Left lung (tissue), 10 donors: ENCODE measurements around the gene SOHLH1. TPM values are rescaled to one million over a fixed set of nuclear protein-coding genes. Genes with fewer than 3 reads are reported as not detected.

Source experiments
- ATAC-seq: fragments of 200-7000 bp; cut with Tn5 transposase; one replicate; pipeline ENCODE4 v1.9.1; 2020; ENCODE audit warnings: moderate library complexity
- DNase-seq, 4 donors: peaks; one replicate each; pipeline ENCODE4 v3.0.0-alpha.2; 2013 to 2020
- H3K27ac ChIP-seq, 2 donors: fragments of 200-600 bp; sonication (generic) in 1 of 2; one replicate each; pipeline versions ENCODE4 v1.5.0 to v1.8.0; 2020 to 2021
- H3K27me3 ChIP-seq, 2 donors: fragments of 200-600 bp; sonication (generic) in 1 of 2; one replicate each; pipeline versions ENCODE4 v1.5.0 to v1.8.0; 2020 to 2021
- H3K36me3 ChIP-seq, 2 donors: fragments of 200-600 bp; sonication (generic) in 1 of 2; one replicate each; pipeline versions ENCODE4 v1.5.0 to v1.8.0; 2020 to 2021
- H3K4me1 ChIP-seq, 2 donors: fragments of 200-600 bp; one replicate each; pipeline ENCODE4 v1.8.0; 2021
- H3K4me3 ChIP-seq, 2 donors: fragments of 200-600 bp; sonication (generic) in 1 of 2; one replicate each; pipeline versions ENCODE4 v1.5.0 to v1.8.0; 2020 to 2021; ENCODE audit warnings: mild to moderate bottlenecking in 1 of 2
- H3K9me3 ChIP-seq, 2 donors: fragments of 200-600 bp; sonication (generic) in 1 of 2; one replicate each; pipeline versions ENCODE4 v1.5.0 to v1.8.0; 2020 to 2021
- intact Hi-C, 2 donors: fragments of 100-400 bp; cut with DNase I; formaldehyde crosslinking; loops; one replicate each; pipeline versions ENCODE4 v1.11.2 to v1.14.2; 2022
- polyA plus RNA-seq, 6 donors: library from polyadenylated mRNA; unstranded; fragments of 120-200 nt; gene quantifications; one replicate each; pipeline ENCODE4 v1.2.1, GENCODE V29; 2013; ENCODE audit not compliant: insufficient read length in 6 of 6
- total RNA-seq, 2 donors: library from RNA; stranded (reverse); fragmentation: NEBNext Ultra II Directional; extraction: Animal tissue kit (Norgen Biotek cat#: 25700); gene quantifications; one replicate each; pipeline ENCODE4 v1.2.1, GENCODE V29; 2021
- TF ChIP-seq, protein P1 (sequence below), 2 donors: fragments of 200-600 bp; sonication (generic) in 1 of 2; IDR thresholded peaks; one replicate each; pipeline versions ENCODE4 v1.5.0 to v1.8.0; 2021; ENCODE audit warnings: antibody characterized with exemption in 2 of 2
- donor health status: DM: no; HTN: yes; CAD: no.
- donor health status: DM: no; HTN: no; CAD: no.

The SOHLH1 gene
- total and polyA plus RNA-seq, 8 donors: not detected

DNA sequence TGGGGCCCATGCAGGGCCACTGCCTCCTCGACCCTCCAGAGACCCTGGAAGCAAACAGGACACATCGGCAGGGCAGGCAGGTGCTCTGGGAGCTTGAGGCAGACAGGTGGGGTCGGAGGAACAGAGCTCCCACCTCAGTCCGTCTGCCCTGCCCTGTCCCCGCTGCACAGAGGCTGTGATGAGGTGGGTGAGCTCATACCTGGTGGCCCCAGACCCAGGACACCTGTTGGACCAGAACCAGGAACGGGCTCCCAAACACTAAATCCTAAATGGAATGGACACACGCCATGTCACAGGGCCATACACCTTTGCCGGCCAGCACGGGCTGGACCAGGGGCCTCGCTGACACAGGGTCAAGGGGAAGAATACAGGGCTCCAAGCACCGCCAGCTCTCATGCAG, 5.5 kb downstream of the SOHLH1 start:
- intact Hi-C loops: no loop called here
- Histone ChIP-seq H3K27me3 (peaks cover 0 to 69% of the 10 kb centered on the region in 2 donors), H3K4me3 (no peak overlapping the region), H3K27ac (no peak overlapping the region), H3K36me3 (no peaks in the 10 kb centered on the region), H3K9me3 (no peaks in the 10 kb centered on the region), H3K4me1 (no peaks in the 10 kb centered on the region)
- no peak for DNase-seq
- TF ChIP-seq, protein P1, sequence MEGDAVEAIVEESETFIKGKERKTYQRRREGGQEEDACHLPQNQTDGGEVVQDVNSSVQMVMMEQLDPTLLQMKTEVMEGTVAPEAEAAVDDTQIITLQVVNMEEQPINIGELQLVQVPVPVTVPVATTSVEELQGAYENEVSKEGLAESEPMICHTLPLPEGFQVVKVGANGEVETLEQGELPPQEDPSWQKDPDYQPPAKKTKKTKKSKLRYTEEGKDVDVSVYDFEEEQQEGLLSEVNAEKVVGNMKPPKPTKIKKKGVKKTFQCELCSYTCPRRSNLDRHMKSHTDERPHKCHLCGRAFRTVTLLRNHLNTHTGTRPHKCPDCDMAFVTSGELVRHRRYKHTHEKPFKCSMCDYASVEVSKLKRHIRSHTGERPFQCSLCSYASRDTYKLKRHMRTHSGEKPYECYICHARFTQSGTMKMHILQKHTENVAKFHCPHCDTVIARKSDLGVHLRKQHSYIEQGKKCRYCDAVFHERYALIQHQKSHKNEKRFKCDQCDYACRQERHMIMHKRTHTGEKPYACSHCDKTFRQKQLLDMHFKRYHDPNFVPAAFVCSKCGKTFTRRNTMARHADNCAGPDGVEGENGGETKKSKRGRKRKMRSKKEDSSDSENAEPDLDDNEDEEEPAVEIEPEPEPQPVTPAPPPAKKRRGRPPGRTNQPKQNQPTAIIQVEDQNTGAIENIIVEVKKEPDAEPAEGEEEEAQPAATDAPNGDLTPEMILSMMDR (IDR thresholded peaks at IDR 0.05): no peak
- ATAC-seq: no peak

DNA sequence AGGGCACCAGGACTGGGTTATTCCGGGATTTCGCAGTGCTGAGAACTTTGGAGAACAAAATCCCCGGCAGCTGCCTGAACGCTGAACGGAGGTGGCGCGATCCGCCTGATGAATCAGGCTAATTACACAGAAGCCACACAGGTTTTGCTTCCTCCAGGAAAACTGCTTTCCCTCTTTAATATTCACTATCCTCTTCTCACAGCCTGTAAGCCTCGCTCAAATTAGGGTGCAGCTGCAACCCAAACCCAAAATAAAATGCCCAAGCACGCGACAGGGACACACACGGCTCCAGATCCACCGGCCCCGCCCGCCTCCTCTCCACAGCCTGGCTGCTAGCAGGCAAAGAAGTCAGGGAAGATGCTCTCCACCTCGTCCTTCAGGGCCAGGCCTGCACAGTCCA, 6.0 kb downstream of the SOHLH1 start:
- intact Hi-C loops: no loop called here
- Histone ChIP-seq H3K36me3 (no peaks in the 10 kb centered on the region), H3K4me3 (no peak overlapping the region), H3K27me3 (peaks cover 0 to 70% of the 10 kb centered on the region in 2 donors), H3K4me1 (no peaks in the 10 kb centered on the region), H3K27ac (no peak overlapping the region), H3K9me3 (no peaks in the 10 kb centered on the region)
- no peak for ATAC-seq
- TF ChIP-seq, protein P1 (IDR thresholded peaks at IDR 0.05): no peak
- DNase-seq: no peak

DNA sequence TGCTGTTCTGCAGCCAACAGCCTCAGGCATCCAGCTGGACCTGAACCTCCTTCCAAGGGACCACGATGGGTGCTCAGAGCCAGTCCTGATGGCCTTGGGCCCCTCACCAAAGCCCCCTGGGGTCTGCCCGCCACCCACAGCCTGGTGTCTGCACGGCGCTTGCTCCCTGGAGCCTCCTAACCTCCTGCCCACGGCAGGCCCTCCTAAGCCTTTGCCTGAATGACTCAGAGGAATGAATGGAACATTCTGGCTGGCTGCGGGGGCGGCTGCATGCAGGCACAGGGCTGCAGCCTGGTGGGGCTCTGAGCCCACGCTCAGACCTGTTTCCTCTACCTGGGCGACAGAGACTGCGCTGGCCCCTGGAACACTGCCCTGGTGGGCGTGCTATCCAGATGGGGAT, 6.9 kb downstream of the SOHLH1 start:
- TF ChIP-seq, protein P1 (IDR thresholded peaks at IDR 0.05): no peak
- Histone ChIP-seq H3K27me3 (peaks cover 0 to 78% of the 10 kb centered on the region in 2 donors), H3K27ac (no peak overlapping the region), H3K36me3 (no peaks in the 10 kb centered on the region), H3K4me3 (no peak overlapping the region), H3K4me1 (no peaks in the 10 kb centered on the region), H3K9me3 (no peaks in the 10 kb centered on the region)
- intact Hi-C loops: no loop called here
- ATAC-seq (no peak), DNase-seq (no peak)

DNA sequence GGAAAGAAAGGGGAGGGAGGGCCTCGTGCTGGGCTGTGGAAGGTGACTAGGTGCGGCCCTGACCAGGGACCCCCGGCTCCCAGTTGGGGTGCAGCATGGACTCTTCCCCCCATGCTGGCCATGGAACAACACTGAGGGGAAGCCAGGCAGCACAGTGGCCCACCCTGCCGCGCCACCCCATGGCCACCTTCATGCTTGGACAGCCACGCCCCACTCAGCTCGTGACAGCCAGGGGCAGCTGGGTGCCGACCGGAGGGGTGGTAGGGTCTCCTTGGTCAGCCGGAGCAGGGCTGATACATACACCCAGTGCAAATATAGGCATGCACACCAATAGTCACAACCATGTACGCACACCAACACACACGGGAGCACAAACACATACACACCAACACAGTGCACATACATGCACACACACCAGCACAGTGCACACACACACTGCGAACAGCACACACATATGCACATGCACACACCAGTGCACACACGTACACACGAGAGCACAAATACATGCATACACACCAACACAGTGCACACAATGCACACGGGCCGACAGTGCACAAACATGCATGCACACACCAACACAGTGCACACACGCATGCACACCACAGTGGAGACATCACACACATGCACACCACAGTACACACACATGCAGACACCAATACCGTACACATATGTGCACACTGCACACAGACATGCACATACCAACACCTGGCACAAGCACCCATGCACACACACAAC, 8.3 kb downstream of the SOHLH1 start:
- DNase-seq: no peak
- Histone ChIP-seq H3K4me3 (no peak overlapping the region), H3K4me1 (no peaks in the 10 kb centered on the region), H3K27ac (no peak overlapping the region), H3K9me3 (no peaks in the 10 kb centered on the region), H3K36me3 (no peaks in the 10 kb centered on the region), H3K27me3 (peaks cover 0 to 78% of the 10 kb centered on the region in 2 donors)
- TF ChIP-seq, protein P1 (IDR thresholded peaks at IDR 0.05): no peak
- intact Hi-C loops: no loop called here
- ATAC-seq: no peak

DNA sequence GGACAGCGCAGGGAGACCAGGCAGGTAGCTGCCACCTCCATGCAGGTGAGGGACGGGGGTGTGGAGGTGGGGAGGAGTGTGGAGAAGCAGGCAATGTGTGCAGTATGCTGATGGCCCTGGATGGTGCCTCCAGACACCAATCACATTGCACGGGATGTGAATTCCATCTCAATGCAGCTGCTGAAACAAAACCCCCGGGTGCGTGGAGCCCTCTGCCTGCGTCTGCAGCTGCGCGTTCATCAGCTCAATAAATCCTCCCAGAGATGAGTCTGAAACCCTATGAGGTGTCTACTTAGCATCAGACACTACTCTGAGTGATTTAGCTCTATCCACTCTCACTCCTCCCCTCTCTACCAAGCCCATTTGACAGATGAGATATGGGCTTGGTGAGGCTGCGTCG, 10.3 kb downstream of the SOHLH1 start:
- no peak for ATAC-seq
- Histone ChIP-seq H3K36me3 (no peaks in the 10 kb centered on the region), H3K9me3 (no peaks in the 10 kb centered on the region), H3K27me3 (peaks cover 0 to 75% of the 10 kb centered on the region in 2 donors), H3K27ac (no peak overlapping the region), H3K4me3 (no peak overlapping the region), H3K4me1 (no peaks in the 10 kb centered on the region)
- TF ChIP-seq, protein P1 (IDR thresholded peaks at IDR 0.05): no peak
- intact Hi-C loops: no loop called here
- DNase-seq: no peak
